ENCODE data around the gene EPN3. TPM values are rescaled to one million over a fixed set of nuclear protein-coding genes. Genes with fewer than 3 reads are reported as not detected.

The EPN3 gene
- total RNA-seq, 1 experiment from 2014 or later: 22.8 TPM

- no peaks in the 10 kb centered on the region for H3K9me2 ChIP-seq (ENCODE audit: insufficient read depth)
- no peak for TF ChIP-seq CTCF (conservative IDR thresholded peaks at IDR 0.05)
- TF ChIP-seq EZH2 (IDR thresholded peaks at IDR 0.05; ENCODE audit: low read depth): no peak
- DNase-seq: no peak
- ChIA-PET POLR2A (ENCODE audit: unreplicated experiment) (interaction anchor here (0.7 kb wide), 1 partner anchor 29 kb away, joined by 3 read pairs; no protein-coding TSS in a partner anchor), CTCF (no interaction called here)
- no peaks in the 10 kb centered on the region for H3K36me3 ChIP-seq (ENCODE audit: low read depth)
- BruUV-seq (replicated peaks): no TSS peak
- no peaks in the 10 kb centered on the region for H3K27me3 ChIP-seq (ENCODE audit: insufficient read depth, low read depth)
- no peaks in the 10 kb centered on the region for H4K20me1 ChIP-seq (ENCODE audit: insufficient read depth)
- H2AFZ ChIP-seq: no peak overlapping the region
- intact Hi-C loops (cut with micrococcal nuclease; ENCODE audit: unreplicated experiment): no loop called here
- H3K4me2 ChIP-seq: no peak overlapping the region
- peaks cover 28% of the 10 kb centered on the region for H3K4me1 ChIP-seq (replicated peaks; ENCODE audit: insufficient read depth)
- H3K27ac ChIP-seq: no peak overlapping the region
- no peak overlapping the region for H3K4me3 ChIP-seq
- no peaks in the 10 kb centered on the region for H3K9me3 ChIP-seq (ENCODE audit: insufficient read depth, low read depth)
- H3K79me2 ChIP-seq (ENCODE audit: low read depth): no peaks in the 10 kb centered on the region
- peaks cover 13% of the 10 kb centered on the region; the same call in 1 of the 2 replicates for H3F3A ChIP-seq (ENCODE audit: insufficient read depth, low read depth)
Measured at GRCh38 chr17:50492214-50492613, 40.3 kb upstream of the EPN3 start.

- Histone ChIP-seq H3F3A (ENCODE audit: insufficient read depth, low read depth) (peaks cover 18% of the 10 kb centered on the region; the same call in 1 of the 2 replicates), H3K79me2 (ENCODE audit: low read depth) (no peaks in the 10 kb centered on the region), H3K9me2 (ENCODE audit: insufficient read depth) (no peaks in the 10 kb centered on the region), H4K20me1 (ENCODE audit: insufficient read depth) (no peaks in the 10 kb centered on the region), H3K4me1 (replicated peaks; ENCODE audit: insufficient read depth) (peaks cover 27% of the 10 kb centered on the region), H3K4me3 (no peak overlapping the region), H3K4me2 (no peak overlapping the region; the same call in 1 of the 2 replicates), H3K9me3 (ENCODE audit: insufficient read depth, low read depth) (no peaks in the 10 kb centered on the region), H3K27me3 (ENCODE audit: insufficient read depth, low read depth) (no peaks in the 10 kb centered on the region), H2AFZ (peak overlapping the region; percentile 36; the same call in 1 of the 2 replicates), H3K27ac (peak overlapping the region; percentile 7; the same call in 1 of the 2 replicates), H3K36me3 (ENCODE audit: low read depth) (no peaks in the 10 kb centered on the region)
- DNase-seq: no peak
- intact Hi-C loops (cut with micrococcal nuclease; ENCODE audit: unreplicated experiment): no loop called here
- ChIA-PET CTCF (interaction anchor here (0.6 to 1.2 kb wide), 2 partner anchors 134 to 294 kb away, joined by 3 to 17 read pairs; no protein-coding TSS in a partner anchor), POLR2A (ENCODE audit: unreplicated experiment) (interaction anchor here (0.5 to 0.7 kb wide), 4 partner anchors 23 to 598 kb away, joined by 3 to 27 read pairs (median 11); no protein-coding TSS in a partner anchor)
- TF ChIP-seq CTCF (conservative IDR thresholded peaks at IDR 0.05): no peak
- no peak for TF ChIP-seq EZH2 (IDR thresholded peaks at IDR 0.05; ENCODE audit: low read depth)
- BruUV-seq (replicated peaks): no TSS peak
Measured at GRCh38 chr17:50493744-50494143, 38.8 kb upstream of the EPN3 start.

- no peak for DNase-seq
- peaks cover 27% of the 10 kb centered on the region for H3K4me1 ChIP-seq (replicated peaks; ENCODE audit: insufficient read depth)
- H3K4me3 ChIP-seq: no peak overlapping the region
- no peak overlapping the region for H3K4me2 ChIP-seq
- H3F3A ChIP-seq (ENCODE audit: insufficient read depth, low read depth): peaks cover 18% of the 10 kb centered on the region; the same call in 1 of the 2 replicates
- no peaks in the 10 kb centered on the region for H3K9me2 ChIP-seq (ENCODE audit: insufficient read depth)
- no peak overlapping the region for H2AFZ ChIP-seq
- no peak overlapping the region for H3K27ac ChIP-seq
- H3K9me3 ChIP-seq (ENCODE audit: insufficient read depth, low read depth): no peaks in the 10 kb centered on the region
- H3K79me2 ChIP-seq (ENCODE audit: low read depth): no peaks in the 10 kb centered on the region
- H4K20me1 ChIP-seq (ENCODE audit: insufficient read depth): no peaks in the 10 kb centered on the region
- intact Hi-C loops (cut with micrococcal nuclease; ENCODE audit: unreplicated experiment): no loop called here
- ChIA-PET POLR2A (ENCODE audit: unreplicated experiment) (no interaction called here), CTCF (interaction anchor here (0.7 kb wide), 1 partner anchor 364 kb away, joined by 3 read pairs; no protein-coding TSS in a partner anchor)
- BruUV-seq (replicated peaks): no TSS peak
- no peaks in the 10 kb centered on the region for H3K36me3 ChIP-seq (ENCODE audit: low read depth)
- TF ChIP-seq EZH2 (IDR thresholded peaks at IDR 0.05; ENCODE audit: low read depth): no peak
- TF ChIP-seq CTCF (conservative IDR thresholded peaks at IDR 0.05): no peak
- no peaks in the 10 kb centered on the region for H3K27me3 ChIP-seq (ENCODE audit: insufficient read depth, low read depth)
Measured at GRCh38 chr17:50495217-50495823, 37.2 kb upstream of the EPN3 start.
